Measurements from ENCODE around the gene GPR35.
"Not testable (repeated sequence)": the region's sequence is repeated elsewhere in the genome, so short reads cannot be mapped to it uniquely, and the experiment has no call there.

The GPR35 gene

GRCh38 chr2:240640939-240641338 is 15.7 kb downstream of the GPR35 start:
- DNase-seq: no peak

GRCh38 chr2:240642061-240642805 is 17.0 kb downstream of the GPR35 start:
- no peak for DNase-seq

GRCh38 chr2:240642806-240643092 is 17.5 kb downstream of the GPR35 start:
- no peak for DNase-seq

- no peak for DNase-seq
Measured at GRCh38 chr2:240643093-240643810, 18.0 kb downstream of the GPR35 start.

GRCh38 chr2:240643811-240644150 is 18.5 kb downstream of the GPR35 start:
- no peak for DNase-seq

GRCh38 chr2:240644171-240644651 is 18.9 kb downstream of the GPR35 start:
- no peak for DNase-seq

- DNase-seq: no peak
Measured at GRCh38 chr2:240644859-240645301, 19.6 kb downstream of the GPR35 start.

- DNase-seq: no peak
Measured at GRCh38 chr2:240645346-240645745, 20.1 kb downstream of the GPR35 start.

GRCh38 chr2:240645801-240646175 is 20.5 kb downstream of the GPR35 start:
- no peak for DNase-seq

- no peak for DNase-seq
Measured at GRCh38 chr2:240646176-240646899, 21.1 kb downstream of the GPR35 start.

- no peak for DNase-seq
Measured at GRCh38 chr2:240646900-240647502, 21.7 kb downstream of the GPR35 start.

GRCh38 chr2:240647503-240648154 is 22.3 kb downstream of the GPR35 start:
- no peak for DNase-seq

GRCh38 chr2:240648155-240648649 is 22.9 kb downstream of the GPR35 start:
- no peak for DNase-seq

- no peak for DNase-seq
Measured at GRCh38 chr2:240648650-240649275, 23.5 kb downstream of the GPR35 start.

- DNase-seq: no peak
Measured at GRCh38 chr2:240649331-240649730, 24.1 kb downstream of the GPR35 start.

- DNase-seq: no peak
Measured at GRCh38 chr2:240650254-240650965, 25.1 kb downstream of the GPR35 start.

- no peak for DNase-seq
Measured at GRCh38 chr2:240651185-240651584, 25.9 kb downstream of the GPR35 start.

- DNase-seq: no peak
Measured at GRCh38 chr2:240655931-240656886, 30.9 kb downstream of the GPR35 start.

- DNase-seq: not testable (repeated sequence)
Measured at GRCh38 chr2:240659883-240660282, 34.6 kb downstream of the GPR35 start.

GRCh38 chr2:240662681-240663080 is 37.4 kb downstream of the GPR35 start:
- DNase-seq: no peak

All from activated CD4-positive, CD25-positive, alpha-beta regulatory T cell (primary cell).